Measurements from ENCODE around the gene MC3R.

Gene MC3R

GRCh38 chr20:56249956-56250355 is 1.4 kb downstream of the MC3R start:
- DNase-seq = no peak

- no peak for DNase-seq
These were observed 9.1 kb downstream of the MC3R start for GRCh38 chr20:56257604-56258003.

- no peak for DNase-seq
These were observed 11.4 kb downstream of the MC3R start for GRCh38 chr20:56259948-56260347.

- DNase-seq = no peak
These were observed 20.0 kb downstream of the MC3R start for GRCh38 chr20:56268536-56268935.

GRCh38 chr20:56271974-56272373 is 23.4 kb downstream of the MC3R start:
- DNase-seq = no peak

- DNase-seq = no peak
These were observed 25.0 kb downstream of the MC3R start for GRCh38 chr20:56273491-56273890.

GRCh38 chr20:56274156-56274555 is 25.6 kb downstream of the MC3R start:
- DNase-seq = no peak

GRCh38 chr20:56278196-56278595 is 29.7 kb downstream of the MC3R start:
- no peak for DNase-seq

- no peak for DNase-seq
These were observed 37.0 kb downstream of the MC3R start for GRCh38 chr20:56285496-56285895.

- no peak for DNase-seq
These were observed 41.1 kb downstream of the MC3R start for GRCh38 chr20:56289652-56290051.

GRCh38 chr20:56299362-56299761 is 50.8 kb downstream of the MC3R start:
- DNase-seq = no peak

All from hypothalamus (tissue), 51 donors.